Type B pancreatic cell (in vitro differentiated cells): ENCODE measurements around the gene GUK1. TPM values are rescaled to one million over a fixed set of nuclear protein-coding genes. Genes with fewer than 3 reads are reported as not detected.

Source experiments
- DNase-seq: peaks from one replicate; pipeline ENCODE4 v3.0.0; 2021; ENCODE audit warnings: mixed read lengths; ENCODE audit not compliant: unreplicated experiment; ENCODE audit errors: extremely low spot score
- H3K27ac Mint-ChIP-seq: 2 replicates; pipeline ENCODE4 v1.8.0; 2021; ENCODE audit warnings: mild to moderate bottlenecking, mixed read lengths
- H3K27me3 Mint-ChIP-seq: 2 replicates; pipeline ENCODE4 v1.8.0; 2021; ENCODE audit warnings: mixed read lengths
- H3K36me3 Mint-ChIP-seq: 2 replicates; pipeline ENCODE4 v1.8.0; 2021; ENCODE audit warnings: mixed read lengths
- H3K4me1 Mint-ChIP-seq: one replicate; pipeline ENCODE4 v1.8.0; 2021; ENCODE audit warnings: mixed read lengths; ENCODE audit not compliant: unreplicated experiment
- H3K4me3 Mint-ChIP-seq: 2 replicates; pipeline ENCODE4 v1.8.0; 2021; ENCODE audit warnings: mild to moderate bottlenecking, mixed read lengths
- H3K9me3 Mint-ChIP-seq: 2 replicates; pipeline ENCODE4 v1.8.0; 2021; ENCODE audit warnings: mixed read lengths
- total RNA-seq: library from RNA; stranded (reverse); gene quantifications from 2 replicates; pipeline ENCODE4 v1.2.1, GENCODE V29; 2021; ENCODE audit warnings: low replicate concordance
- TF ChIP-seq, protein P1 (sequence below): fragments of 200-600 bp; sonication (generic); conservative IDR thresholded peaks from 2 replicates; pipeline ENCODE4 v1.5.0; 2021; ENCODE audit warnings: antibody characterized with exemption, mild to moderate bottlenecking

The GUK1 gene
- total RNA-seq, 1 donor from 2014 or later = 133 TPM

DNA sequence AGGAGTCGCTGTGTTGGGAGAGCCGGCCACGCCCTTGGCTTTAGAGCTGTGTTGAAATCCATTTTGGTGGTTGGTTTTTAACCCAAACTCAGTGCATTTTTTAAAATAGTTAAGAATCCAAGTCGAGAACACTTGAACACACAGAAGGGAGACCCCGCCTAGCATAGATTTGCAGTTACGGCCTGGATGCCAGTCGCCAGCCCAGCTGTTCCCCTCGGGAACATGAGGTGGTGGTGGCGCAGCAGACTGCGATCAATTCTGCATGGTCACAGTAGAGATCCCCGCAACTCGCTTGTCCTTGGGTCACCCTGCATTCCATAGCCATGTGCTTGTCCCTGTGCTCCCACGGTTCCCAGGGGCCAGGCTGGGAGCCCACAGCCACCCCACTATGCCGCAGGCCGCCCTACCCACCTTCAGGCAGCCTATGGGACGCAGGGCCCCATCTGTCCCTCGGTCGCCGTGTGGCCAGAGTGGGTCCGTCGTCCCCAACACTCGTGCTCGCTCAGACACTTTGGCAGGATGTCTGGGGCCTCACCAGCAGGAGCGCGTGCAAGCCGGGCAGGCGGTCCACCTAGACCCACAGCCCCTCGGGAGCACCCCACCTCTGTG lies 41.7 kb upstream of the GUK1 start:
- H3K27me3 Mint-ChIP-seq = no peaks in the 10 kb centered on the region
- peaks cover 8% of the 10 kb centered on the region for H3K4me1 Mint-ChIP-seq
- TF ChIP-seq, protein P1, sequence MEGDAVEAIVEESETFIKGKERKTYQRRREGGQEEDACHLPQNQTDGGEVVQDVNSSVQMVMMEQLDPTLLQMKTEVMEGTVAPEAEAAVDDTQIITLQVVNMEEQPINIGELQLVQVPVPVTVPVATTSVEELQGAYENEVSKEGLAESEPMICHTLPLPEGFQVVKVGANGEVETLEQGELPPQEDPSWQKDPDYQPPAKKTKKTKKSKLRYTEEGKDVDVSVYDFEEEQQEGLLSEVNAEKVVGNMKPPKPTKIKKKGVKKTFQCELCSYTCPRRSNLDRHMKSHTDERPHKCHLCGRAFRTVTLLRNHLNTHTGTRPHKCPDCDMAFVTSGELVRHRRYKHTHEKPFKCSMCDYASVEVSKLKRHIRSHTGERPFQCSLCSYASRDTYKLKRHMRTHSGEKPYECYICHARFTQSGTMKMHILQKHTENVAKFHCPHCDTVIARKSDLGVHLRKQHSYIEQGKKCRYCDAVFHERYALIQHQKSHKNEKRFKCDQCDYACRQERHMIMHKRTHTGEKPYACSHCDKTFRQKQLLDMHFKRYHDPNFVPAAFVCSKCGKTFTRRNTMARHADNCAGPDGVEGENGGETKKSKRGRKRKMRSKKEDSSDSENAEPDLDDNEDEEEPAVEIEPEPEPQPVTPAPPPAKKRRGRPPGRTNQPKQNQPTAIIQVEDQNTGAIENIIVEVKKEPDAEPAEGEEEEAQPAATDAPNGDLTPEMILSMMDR = no peak
- H3K36me3 Mint-ChIP-seq = peaks cover 28% of the 10 kb centered on the region
- no peak overlapping the region for H3K4me3 Mint-ChIP-seq
- no peak overlapping the region for H3K27ac Mint-ChIP-seq
- no peak for DNase-seq
- no peaks in the 10 kb centered on the region for H3K9me3 Mint-ChIP-seq

DNA sequence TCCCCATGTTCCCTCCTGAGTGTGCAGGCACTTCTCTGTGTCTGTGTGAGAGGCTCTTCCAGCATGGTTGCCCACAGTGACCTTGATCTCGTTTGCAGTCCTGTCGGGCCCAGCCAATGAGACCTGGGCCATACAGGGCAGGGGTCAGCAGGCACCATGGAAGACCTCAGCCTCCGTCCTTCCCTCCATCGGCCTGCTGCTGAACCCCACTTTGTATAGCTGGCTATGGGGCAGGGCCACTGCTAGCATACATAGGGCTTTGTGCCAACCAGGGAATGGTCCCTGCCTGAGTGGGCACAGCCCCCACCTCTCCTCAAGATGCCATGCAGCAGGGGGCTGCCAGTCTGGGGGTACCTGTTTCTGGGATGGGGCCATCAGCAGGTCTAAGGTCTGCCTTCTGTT lies 40.7 kb upstream of the GUK1 start:
- H3K36me3 Mint-ChIP-seq = peaks cover 24% of the 10 kb centered on the region
- peak overlapping the region; percentile 13 for H3K27ac Mint-ChIP-seq
- peaks cover 10% of the 10 kb centered on the region for H3K4me1 Mint-ChIP-seq
- H3K4me3 Mint-ChIP-seq = no peak overlapping the region
- TF ChIP-seq, protein P1 = no peak
- DNase-seq = no peak
- H3K27me3 Mint-ChIP-seq = no peaks in the 10 kb centered on the region
- H3K9me3 Mint-ChIP-seq = no peaks in the 10 kb centered on the region

DNA sequence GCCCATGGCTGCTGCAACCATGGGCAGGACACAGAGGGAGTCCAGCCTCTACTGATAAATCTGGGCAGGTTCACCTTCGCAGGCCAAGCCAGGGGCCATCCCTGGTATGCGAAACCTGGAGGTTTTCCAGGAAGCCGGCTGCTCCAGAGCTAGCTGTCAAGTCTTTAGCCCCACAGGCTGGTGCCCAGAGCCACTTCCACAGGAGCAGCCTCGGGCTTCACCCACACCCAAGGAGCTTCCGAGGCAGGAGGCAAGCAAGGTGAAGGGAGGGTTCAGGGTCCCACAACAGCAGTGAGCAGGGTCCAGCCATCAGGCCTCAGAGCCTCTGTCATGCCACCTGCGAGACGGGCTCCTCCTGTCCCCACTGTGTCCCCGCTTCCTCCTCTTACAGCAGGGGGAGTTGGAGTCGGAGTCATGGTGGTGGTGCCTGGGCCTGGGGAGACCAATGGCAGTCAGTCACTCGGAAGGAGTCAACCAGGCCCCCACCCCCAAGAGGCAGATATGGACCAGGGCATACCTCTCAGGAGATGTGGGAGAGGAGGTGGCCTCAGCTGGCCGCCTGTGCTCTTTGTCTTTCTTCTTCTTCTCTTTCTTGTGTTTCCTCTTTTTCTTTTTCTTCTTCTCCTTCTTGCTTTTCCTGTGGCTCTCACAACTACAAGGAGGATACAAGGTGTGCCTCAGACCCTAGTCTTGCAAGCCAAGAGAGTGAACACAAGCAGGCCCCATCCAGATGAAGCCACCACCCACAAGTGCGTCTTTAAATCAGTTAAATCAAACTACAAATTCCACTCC lies 39.1 kb upstream of the GUK1 start:
- TF ChIP-seq, protein P1 = no peak
- DNase-seq = no peak
- peak overlapping the region; percentile 70 for H3K27ac Mint-ChIP-seq
- H3K4me3 Mint-ChIP-seq = peak overlapping the region; percentile 78
- peaks cover 9% of the 10 kb centered on the region for H3K36me3 Mint-ChIP-seq
- H3K27me3 Mint-ChIP-seq = no peaks in the 10 kb centered on the region
- H3K9me3 Mint-ChIP-seq = no peaks in the 10 kb centered on the region
- H3K4me1 Mint-ChIP-seq = peaks cover 14% of the 10 kb centered on the region

DNA sequence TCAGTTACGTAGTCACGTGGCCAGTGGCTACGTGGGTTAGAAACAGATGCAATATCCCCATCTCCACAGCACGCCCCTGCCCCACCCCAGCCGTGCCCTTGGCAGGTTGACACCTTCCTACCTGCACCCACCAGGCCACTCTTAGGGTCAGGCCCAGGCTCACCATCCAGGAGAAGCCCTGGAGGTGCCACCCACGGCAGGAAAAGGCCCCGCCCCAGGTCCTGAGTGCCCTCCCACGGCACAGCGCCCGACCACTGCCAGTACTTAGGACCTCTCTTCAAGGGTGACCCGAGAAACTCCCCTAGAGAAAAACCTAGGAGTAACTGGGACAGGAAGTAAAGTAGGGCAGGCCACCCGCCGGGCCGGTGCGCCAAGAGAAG lies 38.5 kb upstream of the GUK1 start:
- Mint-ChIP-seq H3K36me3 (peaks cover 9% of the 10 kb centered on the region), H3K27ac (peak overlapping the region; percentile 70), H3K4me1 (peaks cover 14% of the 10 kb centered on the region), H3K4me3 (peak overlapping the region; percentile 78), H3K27me3 (no peaks in the 10 kb centered on the region), H3K9me3 (no peaks in the 10 kb centered on the region)
- TF ChIP-seq, protein P1 = no peak
- no peak for DNase-seq

DNA sequence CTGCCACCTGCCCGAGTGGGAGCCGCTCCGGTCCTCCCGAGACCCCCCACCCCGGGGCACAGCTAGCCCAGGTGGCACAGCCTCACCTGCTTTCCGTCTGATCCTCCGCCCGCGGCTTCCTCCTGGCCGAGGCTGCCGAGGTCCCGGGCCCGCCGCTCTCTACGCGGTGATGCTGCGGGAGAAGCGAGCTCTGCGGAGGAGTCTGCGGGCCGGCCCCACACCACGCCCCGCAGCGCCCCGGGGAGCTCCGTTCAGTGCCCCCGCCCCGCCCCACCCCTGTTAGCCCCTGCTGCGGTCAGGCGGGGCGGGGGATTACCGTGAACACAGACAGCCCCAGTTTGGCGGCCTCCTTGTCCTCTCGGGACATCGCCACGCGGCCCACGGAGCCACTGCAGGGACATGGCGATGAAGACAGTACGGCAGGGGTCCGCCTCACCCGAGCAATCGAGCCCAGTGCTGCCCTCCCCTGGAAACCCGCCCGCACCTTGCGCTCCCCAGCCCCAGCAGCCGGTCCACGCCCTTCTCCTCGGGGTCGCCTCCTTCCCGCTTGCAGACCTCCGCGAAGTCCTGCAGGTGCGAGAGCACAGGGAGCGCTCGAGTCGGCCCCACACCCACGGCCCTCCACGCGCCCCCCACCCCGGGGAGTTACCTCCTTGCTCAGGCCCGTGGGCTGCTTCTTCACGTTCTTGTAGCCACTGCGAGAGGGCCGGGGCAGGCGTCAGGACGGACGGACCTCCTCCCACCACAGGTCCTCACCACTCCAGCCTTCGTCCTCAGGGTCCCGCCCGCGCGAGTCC lies 37.9 kb upstream of the GUK1 start:
- Mint-ChIP-seq H3K27me3 (no peaks in the 10 kb centered on the region), H3K4me3 (peak overlapping the region; percentile 82), H3K4me1 (peaks cover 14% of the 10 kb centered on the region), H3K36me3 (peaks cover 9% of the 10 kb centered on the region), H3K27ac (no peak overlapping the region), H3K9me3 (no peaks in the 10 kb centered on the region)
- no peak for DNase-seq
- TF ChIP-seq, protein P1 = peak; percentile 34
